A673 (cell line): ENCODE data around the gene CCDC137. TPM values are rescaled to one million over a fixed set of nuclear protein-coding genes. Genes with fewer than 3 reads are reported as not detected.

Source experiments
- BruUV-seq: library from RNA; stranded (reverse); fragments of 400-500 nt; replicated peaks from 2 replicates; lab custom pipeline; 2021; lab: Mats Ljungman, UMichigan
- CTCF ChIA-PET: fragments of 300-600 bp; sonication (Branson Sonifier 250); formaldehyde crosslinking; loops from one replicate; lab custom pipeline; 2022; ENCODE audit warnings: antibody characterized with exemption; lab: Charles Lee
- POLR2A ChIA-PET: fragments of 300-600 bp; sonication (Branson Sonifier 250); formaldehyde crosslinking; loops from one replicate; lab custom pipeline; 2022; ENCODE audit warnings: antibody characterized with exemption; ENCODE audit not compliant: low non-redundant PET; lab: Charles Lee
- DNase-seq: peaks from one replicate; pipeline ENCODE4 v3.0.0-alpha.2; 2015; ENCODE audit warnings: low spot score
- H3K27ac ChIP-seq: fragments of 200-600 bp; sonication (generic); 2 replicates; pipeline ENCODE4 v1.5.1; 2016; ENCODE audit warnings: mixed run types, low read depth, mild to moderate bottlenecking, mixed read lengths, antibody characterized with exemption, low read length; ENCODE audit not compliant: poor library complexity, severe bottlenecking
- H3K27me3 ChIP-seq: fragments of 200-600 bp; sonication (generic); replicated peaks from 2 replicates; pipeline ENCODE4 v1.6.1; 2017; ENCODE audit warnings: mixed run types, low read depth, mild to moderate bottlenecking, mixed read lengths, antibody characterized with exemption, low read length; ENCODE audit not compliant: insufficient read depth, poor library complexity
- H3K36me3 ChIP-seq: fragments of 200-600 bp; sonication (generic); 2 replicates; pipeline ENCODE4 v1.6.1; 2016; ENCODE audit warnings: mixed run types, mild to moderate bottlenecking, mixed read lengths, antibody characterized with exemption, low read length; ENCODE audit not compliant: insufficient read depth, poor library complexity, severe bottlenecking
- H3K4me1 ChIP-seq: fragments of 200-600 bp; sonication (generic); 2 replicates; pipeline ENCODE4 v1.6.1; 2017; ENCODE audit warnings: mixed run types, mild to moderate bottlenecking, mixed read lengths, antibody characterized with exemption, low read length; ENCODE audit not compliant: insufficient read depth, poor library complexity, severe bottlenecking
- H3K4me3 ChIP-seq: fragments of 200-600 bp; sonication (generic); 2 replicates; pipeline ENCODE4 v1.5.1; 2016; ENCODE audit warnings: low read depth, mixed run types, mild to moderate bottlenecking, mixed read lengths, low read length; ENCODE audit not compliant: poor library complexity, severe bottlenecking
- H3K9me3 ChIP-seq: fragments of 200-600 bp; sonication (generic); 2 replicates; pipeline ENCODE4 v1.6.1; 2016; ENCODE audit warnings: mixed run types, low read depth, mild to moderate bottlenecking, mixed read lengths, antibody characterized with exemption, low read length; ENCODE audit not compliant: poor library complexity, severe bottlenecking
- EZH2 ChIP-seq: fragments of 200-600 bp; sonication (generic); IDR thresholded peaks from 2 replicates; pipeline ENCODE4 v1.6.1; 2017; ENCODE audit warnings: borderline replicate concordance, low read depth, mild to moderate bottlenecking, mixed read lengths, antibody characterized with exemption, low read length; ENCODE audit not compliant: poor library complexity, severe bottlenecking
- intact Hi-C: fragments of 100-400 bp; cut with micrococcal nuclease; formaldehyde crosslinking; loops from one replicate; pipeline ENCODE4 v1.10.0; 2022; ENCODE audit not compliant: unreplicated experiment
- total RNA-seq: library from RNA; stranded (reverse); gene quantifications from 2 replicates; pipeline ENCODE4 v1.2.3, GENCODE V29; 2021
- TF ChIP-seq, protein P1 (sequence below): fragments of 300-800, 200-600 bp; sonication (generic); conservative IDR thresholded peaks from 2 replicates; pipeline ENCODE4 v1.5.1; 2017; ENCODE audit warnings: low read depth, mild to moderate bottlenecking, antibody characterized with exemption, low read length, moderate library complexity, mixed read lengths

CCDC137 gene
- total RNA-seq, 1 experiment from 2014 or later, result 56.3 TPM

DNA sequence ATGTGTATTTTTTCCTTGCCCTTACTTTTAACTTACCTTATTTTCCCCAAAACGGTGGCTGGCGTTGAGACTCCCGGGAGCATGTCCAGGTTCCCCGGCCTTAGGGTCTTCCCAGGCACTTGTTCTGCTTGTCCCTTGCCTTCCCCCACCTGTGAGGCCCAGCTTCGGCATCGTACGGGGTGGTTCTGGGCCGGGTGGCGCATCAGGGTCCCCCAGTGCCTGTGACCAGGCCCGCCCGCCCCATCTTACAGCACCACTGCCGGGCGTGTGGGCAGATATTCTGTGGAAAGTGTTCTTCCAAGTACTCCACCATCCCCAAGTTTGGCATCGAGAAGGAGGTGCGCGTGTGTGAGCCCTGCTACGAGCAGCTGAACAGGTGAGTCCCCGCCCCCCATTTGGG is 24.7 kb downstream of the CCDC137 start:
- peaks cover 85% of the 10 kb centered on the region for H3K36me3 ChIP-seq
- H3K27ac ChIP-seq, result no peak overlapping the region
- ChIA-PET POLR2A (no interaction called here), CTCF (no interaction called here)
- intact Hi-C loops, result no loop called here
- no peak overlapping the region for H3K4me3 ChIP-seq
- no TSS peak for BruUV-seq
- no peaks in the 10 kb centered on the region for H3K27me3 ChIP-seq
- TF ChIP-seq, protein P1, sequence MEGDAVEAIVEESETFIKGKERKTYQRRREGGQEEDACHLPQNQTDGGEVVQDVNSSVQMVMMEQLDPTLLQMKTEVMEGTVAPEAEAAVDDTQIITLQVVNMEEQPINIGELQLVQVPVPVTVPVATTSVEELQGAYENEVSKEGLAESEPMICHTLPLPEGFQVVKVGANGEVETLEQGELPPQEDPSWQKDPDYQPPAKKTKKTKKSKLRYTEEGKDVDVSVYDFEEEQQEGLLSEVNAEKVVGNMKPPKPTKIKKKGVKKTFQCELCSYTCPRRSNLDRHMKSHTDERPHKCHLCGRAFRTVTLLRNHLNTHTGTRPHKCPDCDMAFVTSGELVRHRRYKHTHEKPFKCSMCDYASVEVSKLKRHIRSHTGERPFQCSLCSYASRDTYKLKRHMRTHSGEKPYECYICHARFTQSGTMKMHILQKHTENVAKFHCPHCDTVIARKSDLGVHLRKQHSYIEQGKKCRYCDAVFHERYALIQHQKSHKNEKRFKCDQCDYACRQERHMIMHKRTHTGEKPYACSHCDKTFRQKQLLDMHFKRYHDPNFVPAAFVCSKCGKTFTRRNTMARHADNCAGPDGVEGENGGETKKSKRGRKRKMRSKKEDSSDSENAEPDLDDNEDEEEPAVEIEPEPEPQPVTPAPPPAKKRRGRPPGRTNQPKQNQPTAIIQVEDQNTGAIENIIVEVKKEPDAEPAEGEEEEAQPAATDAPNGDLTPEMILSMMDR, result no peak
- no peak for TF ChIP-seq EZH2
- H3K9me3 ChIP-seq, result no peaks in the 10 kb centered on the region
- DNase-seq, result no peak
- H3K4me1 ChIP-seq, result no peaks in the 10 kb centered on the region

DNA sequence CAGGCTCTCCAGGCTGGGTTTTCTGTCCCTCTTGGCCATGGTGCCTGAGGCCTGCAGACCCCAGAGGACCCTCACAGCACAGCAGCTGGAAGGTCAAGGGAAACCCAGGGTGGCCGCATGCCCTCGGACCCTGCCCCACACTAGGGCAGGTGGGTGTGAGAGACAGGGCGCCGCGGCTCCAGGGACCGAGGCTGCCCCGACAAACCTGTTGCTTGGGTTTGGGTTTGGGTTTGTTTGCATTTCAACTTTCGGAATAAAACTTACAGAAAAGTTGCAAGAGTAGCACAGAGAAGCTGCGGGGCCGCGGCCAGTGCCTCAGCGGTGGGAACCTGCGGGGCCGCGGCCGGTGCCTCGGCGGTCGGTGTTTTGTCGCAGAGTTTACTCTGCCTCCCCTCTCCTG is 25.1 kb downstream of the CCDC137 start:
- TF ChIP-seq, protein P1, result no peak
- no peak for TF ChIP-seq EZH2
- intact Hi-C loops, result no loop called here
- CTCF ChIA-PET, result no interaction called here

DNA sequence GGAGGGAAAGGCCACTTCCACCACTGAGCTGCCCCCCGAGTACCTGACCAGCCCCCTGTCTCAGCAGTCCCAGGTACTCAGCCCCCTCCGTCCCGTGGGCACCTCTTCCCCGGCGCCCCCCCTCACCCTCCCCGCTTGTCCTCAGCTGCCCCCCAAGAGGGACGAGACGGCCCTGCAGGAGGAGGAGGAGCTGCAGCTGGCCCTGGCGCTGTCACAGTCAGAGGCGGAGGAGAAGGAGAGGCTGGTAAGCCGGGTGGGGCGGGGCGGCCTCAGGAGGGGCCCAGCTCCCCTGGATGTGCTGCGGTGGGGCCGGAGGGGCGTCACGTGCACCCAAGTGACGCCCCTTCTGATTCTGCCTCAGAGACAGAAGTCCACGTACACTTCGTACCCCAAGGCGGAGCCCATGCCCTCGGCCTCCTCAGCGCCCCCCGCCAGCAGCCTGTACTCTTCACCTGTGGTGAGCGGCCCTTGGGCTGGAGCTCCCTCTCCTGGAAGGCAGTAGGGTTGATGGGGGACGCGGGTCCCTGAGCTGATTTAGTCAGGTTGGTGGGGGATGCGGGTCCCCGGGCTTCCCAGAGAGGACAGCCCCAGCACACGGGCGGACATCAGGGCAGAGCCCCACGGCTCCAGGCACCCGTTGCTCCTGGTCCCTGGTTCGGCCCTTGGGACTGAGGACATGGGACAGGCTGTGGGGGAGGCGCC is 27.1 kb downstream of the CCDC137 start:
- Histone ChIP-seq H3K36me3 (peaks cover 75% of the 10 kb centered on the region), H3K27ac (no peak overlapping the region), H3K4me1 (no peaks in the 10 kb centered on the region), H3K4me3 (no peak overlapping the region), H3K9me3 (no peaks in the 10 kb centered on the region), H3K27me3 (no peaks in the 10 kb centered on the region)
- TF ChIP-seq, protein P1, result no peak
- no peak for TF ChIP-seq EZH2
- BruUV-seq, result no TSS peak
- ChIA-PET POLR2A (no interaction called here), CTCF (interaction anchor here (0.7 kb wide), 1 partner anchor 10 kb away, joined by 3 read pairs; the partner anchor contains the start of genes ARL16 and HGS)
- intact Hi-C loops, result no loop called here
- DNase-seq, result no peak

More for the DNA sequence above, 25.1 kb downstream of the CCDC137 start:
- H3K27ac ChIP-seq, result no peak overlapping the region
- no peak overlapping the region for H3K4me3 ChIP-seq
- BruUV-seq, result no TSS peak
- no peak for DNase-seq
- H3K4me1 ChIP-seq, result no peaks in the 10 kb centered on the region
- POLR2A ChIA-PET, result no interaction called here
- H3K9me3 ChIP-seq, result no peaks in the 10 kb centered on the region
- peaks cover 81% of the 10 kb centered on the region for H3K36me3 ChIP-seq
- H3K27me3 ChIP-seq, result no peaks in the 10 kb centered on the region
